NCI-H345 treated with DMSO at 0.1 percent for 48 hours (cell line): Measurements from ENCODE around the gene NSUN6.

Experiments used
- DNase-seq: peaks from one replicate; lab custom pipeline; 2025; ENCODE audit not compliant: unreplicated experiment; lab: John Stamatoyannopoulos, UW

NSUN6 gene

GRCh38 chr10:18505456-18506118 lies 145.8 kb downstream of the NSUN6 start:
- no peak for DNase-seq

- no peak for DNase-seq
These were observed 147.2 kb downstream of the NSUN6 start for GRCh38 chr10:18504161-18504560.

- DNase-seq, result no peak
These were observed 149.8 kb downstream of the NSUN6 start for GRCh38 chr10:18501629-18502028.

- no peak for DNase-seq
These were observed 150.2 kb downstream of the NSUN6 start for GRCh38 chr10:18501198-18501597.

- no peak for DNase-seq
These were observed 150.8 kb downstream of the NSUN6 start for GRCh38 chr10:18500576-18500975.

GRCh38 chr10:18498998-18499397 lies 152.4 kb downstream of the NSUN6 start:
- no peak for DNase-seq

GRCh38 chr10:18497806-18498369 lies 153.5 kb downstream of the NSUN6 start:
- DNase-seq, result no peak
